ENCODE measurements around the gene HS6ST3.

The HS6ST3 gene

DNA sequence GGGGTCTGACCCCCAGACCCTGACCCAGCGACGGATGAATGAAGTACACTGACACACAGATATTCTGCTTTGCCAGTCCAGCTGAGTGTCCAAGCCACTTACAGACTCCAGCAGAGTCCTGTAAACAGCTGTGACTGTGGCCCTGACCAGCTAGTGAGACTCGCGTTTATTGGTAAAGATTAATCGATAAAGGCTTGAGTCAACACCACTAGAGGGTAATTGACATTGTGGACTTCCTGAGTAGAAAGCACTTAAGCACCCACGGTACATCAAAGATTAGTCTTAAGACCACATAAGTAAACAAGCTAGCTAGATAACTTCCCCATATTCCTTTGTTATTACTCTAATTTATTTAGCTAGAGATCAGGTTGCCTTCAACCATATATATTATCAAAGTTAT is 758.4 kb downstream of the HS6ST3 start:
- TF ChIP-seq ZBTB7A (IDR thresholded peaks at IDR 0.05; ENCODE audit: low read depth) (no peak), TCF12 (IDR thresholded peaks at IDR 0.05; ENCODE audit: low read depth) (no peak), FOXM1 (IDR thresholded peaks at IDR 0.05; ENCODE audit: borderline replicate concordance, low read depth) (no peak), EP300 (IDR thresholded peaks at IDR 0.05; ENCODE audit: borderline replicate concordance) (no peak), TAF1 (IDR thresholded peaks at IDR 0.05; ENCODE audit: low read depth) (no peak), REST (IDR thresholded peaks at IDR 0.05; ENCODE audit: low read depth) (no peak), EGR1 (IDR thresholded peaks at IDR 0.05) (no peak), RAD21 (IDR thresholded peaks at IDR 0.05; ENCODE audit: low read depth) (no peak), NFIC (IDR thresholded peaks at IDR 0.05) (no peak), YY1 (IDR thresholded peaks at IDR 0.05; ENCODE audit: low read depth) (no peak)
- TF ChIP-seq, protein P1, sequence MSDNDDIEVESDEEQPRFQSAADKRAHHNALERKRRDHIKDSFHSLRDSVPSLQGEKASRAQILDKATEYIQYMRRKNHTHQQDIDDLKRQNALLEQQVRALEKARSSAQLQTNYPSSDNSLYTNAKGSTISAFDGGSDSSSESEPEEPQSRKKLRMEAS (IDR thresholded peaks at IDR 0.05) = no peak
- TF ChIP-seq, protein P2, sequence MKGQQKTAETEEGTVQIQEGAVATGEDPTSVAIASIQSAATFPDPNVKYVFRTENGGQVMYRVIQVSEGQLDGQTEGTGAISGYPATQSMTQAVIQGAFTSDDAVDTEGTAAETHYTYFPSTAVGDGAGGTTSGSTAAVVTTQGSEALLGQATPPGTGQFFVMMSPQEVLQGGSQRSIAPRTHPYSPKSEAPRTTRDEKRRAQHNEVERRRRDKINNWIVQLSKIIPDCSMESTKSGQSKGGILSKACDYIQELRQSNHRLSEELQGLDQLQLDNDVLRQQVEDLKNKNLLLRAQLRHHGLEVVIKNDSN (IDR thresholded peaks at IDR 0.05) = no peak

GRCh38 chr13:96849091-96849490 is 759.2 kb downstream of the HS6ST3 start:
- no peak for TF ChIP-seq CEBPB (IDR thresholded peaks at IDR 0.05)
- no peak for TF ChIP-seq YY1 (IDR thresholded peaks at IDR 0.05; ENCODE audit: low read depth)
- TF ChIP-seq, protein P2 (IDR thresholded peaks at IDR 0.05) = no peak
- no peak for TF ChIP-seq TEAD4 (IDR thresholded peaks at IDR 0.05)
- TF ChIP-seq RAD21 (IDR thresholded peaks at IDR 0.05; ENCODE audit: low read depth) = no peak
- no peak for TF ChIP-seq CREB1 (IDR thresholded peaks at IDR 0.05; ENCODE audit: low read depth)

DNA sequence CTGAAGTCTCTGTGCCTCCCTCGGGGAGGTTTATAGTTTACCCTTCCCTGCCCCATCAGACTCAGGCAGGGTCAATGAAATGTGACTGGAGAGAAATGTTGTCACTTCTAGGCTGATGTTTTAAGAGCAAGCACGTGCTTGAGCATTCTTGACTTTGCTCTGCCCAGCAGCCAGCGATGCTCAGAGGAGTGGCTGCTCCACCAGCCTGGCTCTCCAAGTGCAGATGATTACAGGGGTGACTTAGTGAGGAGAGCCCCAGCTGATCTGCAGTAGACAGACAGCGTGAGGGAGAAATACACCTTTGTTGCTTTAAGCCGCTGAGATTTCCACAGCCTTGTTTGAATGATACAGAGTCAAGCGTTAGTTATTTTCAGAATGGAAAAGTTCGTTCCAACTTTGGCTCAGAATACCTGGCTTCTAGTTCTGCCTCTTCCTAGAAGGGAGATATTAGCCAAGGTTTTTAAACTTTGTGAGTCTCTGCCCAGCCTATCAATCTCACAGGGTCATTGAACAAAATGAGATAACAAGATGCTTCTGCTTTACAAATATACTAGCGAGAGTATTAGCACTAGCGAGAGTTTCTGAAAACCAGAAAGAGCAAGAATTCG is 760.7 kb downstream of the HS6ST3 start:
- TF ChIP-seq FOXM1 (IDR thresholded peaks at IDR 0.05; ENCODE audit: borderline replicate concordance, low read depth) = no peak
- no peak for TF ChIP-seq TAF1 (IDR thresholded peaks at IDR 0.05; ENCODE audit: low read depth)
- no peak for TF ChIP-seq NFIC (IDR thresholded peaks at IDR 0.05)
- no peak for TF ChIP-seq EP300 (IDR thresholded peaks at IDR 0.05; ENCODE audit: borderline replicate concordance)
- no peak for TF ChIP-seq ZBTB7A (IDR thresholded peaks at IDR 0.05; ENCODE audit: low read depth)
- TF ChIP-seq, protein P2 (IDR thresholded peaks at IDR 0.05) = no peak
- no peak for TF ChIP-seq REST (IDR thresholded peaks at IDR 0.05; ENCODE audit: low read depth)
- TF ChIP-seq, protein P1 (IDR thresholded peaks at IDR 0.05) = no peak
- TF ChIP-seq CREB1 (IDR thresholded peaks at IDR 0.05; ENCODE audit: low read depth) = no peak
- no peak for TF ChIP-seq RAD21 (IDR thresholded peaks at IDR 0.05; ENCODE audit: low read depth)
- TF ChIP-seq TCF12 (IDR thresholded peaks at IDR 0.05; ENCODE audit: low read depth) = no peak
- no peak for TF ChIP-seq EGR1 (IDR thresholded peaks at IDR 0.05)
- TF ChIP-seq TEAD4 (IDR thresholded peaks at IDR 0.05) = no peak
- no peak for TF ChIP-seq YY1 (IDR thresholded peaks at IDR 0.05; ENCODE audit: low read depth)
- no peak for TF ChIP-seq CEBPB (IDR thresholded peaks at IDR 0.05)

- no peak for TF ChIP-seq FOXM1 (IDR thresholded peaks at IDR 0.05; ENCODE audit: borderline replicate concordance, low read depth)
- no peak for TF ChIP-seq TAF1 (IDR thresholded peaks at IDR 0.05; ENCODE audit: low read depth)
- no peak for TF ChIP-seq NFIC (IDR thresholded peaks at IDR 0.05)
- TF ChIP-seq YY1 (IDR thresholded peaks at IDR 0.05; ENCODE audit: low read depth) = no peak
- TF ChIP-seq CEBPB (IDR thresholded peaks at IDR 0.05) = no peak
- no peak for TF ChIP-seq EGR1 (IDR thresholded peaks at IDR 0.05)
- no peak for TF ChIP-seq EP300 (IDR thresholded peaks at IDR 0.05; ENCODE audit: borderline replicate concordance)
- TF ChIP-seq ZBTB7A (IDR thresholded peaks at IDR 0.05; ENCODE audit: low read depth) = no peak
- no peak for TF ChIP-seq TCF12 (IDR thresholded peaks at IDR 0.05; ENCODE audit: low read depth)
- no peak for TF ChIP-seq TEAD4 (IDR thresholded peaks at IDR 0.05)
Observed at GRCh38 chr13:96851856-96852445, 762.0 kb downstream of the HS6ST3 start.

- TF ChIP-seq, protein P2 (IDR thresholded peaks at IDR 0.05) = no peak
- TF ChIP-seq EP300 (IDR thresholded peaks at IDR 0.05; ENCODE audit: borderline replicate concordance) = no peak
- TF ChIP-seq, protein P1 (IDR thresholded peaks at IDR 0.05) = no peak
- no peak for TF ChIP-seq YY1 (IDR thresholded peaks at IDR 0.05; ENCODE audit: low read depth)
- TF ChIP-seq CEBPB (IDR thresholded peaks at IDR 0.05) = no peak
- no peak for TF ChIP-seq ZBTB7A (IDR thresholded peaks at IDR 0.05; ENCODE audit: low read depth)
- TF ChIP-seq FOXM1 (IDR thresholded peaks at IDR 0.05; ENCODE audit: borderline replicate concordance, low read depth) = no peak
- no peak for TF ChIP-seq RAD21 (IDR thresholded peaks at IDR 0.05; ENCODE audit: low read depth)
Observed at GRCh38 chr13:96858133-96858826, 768.4 kb downstream of the HS6ST3 start.
